TTC549 (cell line): ENCODE results near the gene CUL4A.
"Not testable (repeated sequence)": the region's sequence is repeated elsewhere in the genome, so short reads cannot be mapped to it uniquely, and the experiment has no call there.

Source experiments
- FAIRE-seq: peaks from 2 replicates; lab custom pipeline; 2012; peaks lifted over from hg19 to GRCh38; lab: Jason Lieb, UNC

The CUL4A gene

DNA sequence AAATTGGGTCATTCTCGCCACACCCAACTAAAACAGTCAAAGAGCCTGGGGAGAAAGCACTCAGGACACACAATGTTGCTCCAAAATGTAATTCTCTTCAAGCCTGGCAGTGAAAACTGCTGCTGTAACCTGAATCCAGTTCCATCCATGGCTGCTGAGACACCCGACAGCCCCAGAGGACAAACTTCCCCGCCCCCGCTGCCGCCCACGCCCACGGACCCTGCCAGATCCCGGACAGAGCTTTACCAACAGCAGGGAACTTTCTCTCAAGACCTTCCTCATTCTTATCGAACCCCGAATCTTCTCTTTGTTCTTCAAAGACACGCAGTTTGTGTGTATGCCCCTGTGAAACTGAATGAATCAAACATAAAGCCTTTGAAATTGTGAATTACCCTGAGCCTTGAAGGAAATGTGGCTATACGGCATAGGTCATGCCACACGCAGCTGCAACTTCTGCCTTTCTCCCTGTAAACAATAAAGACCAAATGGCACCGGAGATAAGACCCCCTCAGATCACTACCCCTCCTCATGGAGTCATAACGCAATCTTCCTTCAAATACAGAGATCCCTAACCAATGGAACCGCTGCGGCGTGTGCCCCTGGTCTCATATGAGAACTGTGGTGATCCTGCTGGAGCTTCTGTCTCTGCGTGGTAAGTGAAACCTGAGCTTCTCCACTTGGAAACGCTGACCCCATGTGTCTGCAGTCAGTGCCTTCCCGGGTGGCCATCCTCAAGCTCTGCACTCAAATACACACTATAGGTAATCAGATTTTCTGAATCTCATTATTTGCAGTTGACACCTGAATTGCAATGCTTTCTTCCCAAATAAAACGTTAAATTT is 82.8 kb downstream of the CUL4A start:
- FAIRE-seq, result no peak

GRCh38 chr13:113293686-113294085 is 84.3 kb downstream of the CUL4A start:
- FAIRE-seq, result no peak

DNA sequence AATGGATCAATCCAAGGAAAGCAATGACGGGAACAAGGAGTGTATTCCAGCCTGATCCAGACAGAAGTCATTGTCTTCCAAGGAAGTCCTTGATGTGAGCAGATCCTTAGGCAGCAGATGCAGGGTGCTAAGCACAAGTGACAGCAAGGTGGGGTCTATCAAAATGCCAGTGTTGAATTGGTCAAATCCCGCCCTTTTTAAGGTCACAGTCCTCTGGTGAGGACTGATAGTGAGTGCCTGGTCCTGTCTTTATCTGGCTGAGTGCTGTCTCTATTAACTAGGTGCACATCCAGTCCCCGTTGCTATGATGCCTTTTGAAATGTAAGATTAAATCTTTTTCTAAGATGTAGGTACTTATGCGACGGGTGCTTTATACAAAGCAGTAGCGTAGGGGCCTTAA is 86.4 kb downstream of the CUL4A start:
- no peak for FAIRE-seq

DNA sequence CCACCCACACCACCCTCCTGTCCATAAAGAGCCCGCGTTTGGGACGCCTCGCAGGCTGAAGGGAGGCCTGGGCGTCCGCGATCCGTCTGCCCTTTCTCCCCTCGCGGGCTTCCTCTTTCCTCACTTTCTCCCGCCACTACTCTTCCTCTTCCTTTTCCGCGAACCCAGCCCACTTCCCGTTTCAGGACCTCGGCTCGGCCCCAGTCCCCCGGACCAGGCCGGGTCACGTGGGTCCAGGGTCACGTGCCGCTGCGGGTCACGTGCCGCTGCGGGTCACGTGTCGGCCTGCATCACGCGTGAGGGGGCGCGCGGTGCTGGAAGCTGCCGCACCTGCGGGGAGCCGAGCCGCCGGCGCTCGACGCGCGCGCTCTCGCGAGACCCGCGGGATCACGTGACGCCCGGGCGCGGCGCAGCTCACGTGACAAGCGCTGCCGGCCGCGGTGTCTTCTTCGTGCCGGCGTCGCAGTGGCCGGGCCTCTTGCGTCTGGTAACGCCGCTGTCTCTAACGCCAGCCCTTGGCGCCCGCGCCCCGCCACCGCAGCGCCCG is 87.5 kb downstream of the CUL4A start, which contains the start of gene LAMP1:
TSS of gene LAMP1 (plus strand) at position 417 of the 547 bp plus-strand sequence. CDS start 196 bp downstream, outside the sequence.
- FAIRE-seq, result no peak

- no peak for FAIRE-seq
Observed at GRCh38 chr13:113297370-113298042, 88.1 kb downstream of the CUL4A start.

GRCh38 chr13:113298043-113298945 is 88.9 kb downstream of the CUL4A start:
- no peak for FAIRE-seq

GRCh38 chr13:113299951-113300350 is 90.5 kb downstream of the CUL4A start:
- FAIRE-seq, result no peak

DNA sequence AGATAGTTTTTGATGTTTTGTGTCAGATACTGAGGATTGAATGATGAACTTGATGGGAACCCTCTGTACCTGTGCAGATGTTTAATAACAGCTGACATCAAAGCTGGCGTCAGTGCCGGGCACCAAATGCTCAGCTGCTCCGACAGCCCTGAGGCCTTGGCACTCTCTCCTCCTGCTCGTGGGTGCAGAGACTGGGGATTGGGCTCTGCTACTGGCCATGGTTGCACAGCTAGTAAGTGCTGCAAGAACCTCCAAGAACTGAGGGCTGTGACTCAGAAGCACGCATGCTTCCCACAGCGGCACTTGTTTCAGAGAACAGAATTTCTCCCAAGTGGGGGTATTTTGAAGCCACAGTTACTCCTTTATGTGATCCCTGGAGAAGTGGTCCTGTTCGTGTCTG is 93.6 kb downstream of the CUL4A start:
- FAIRE-seq, result no peak

GRCh38 chr13:113304121-113304520 is 94.7 kb downstream of the CUL4A start:
- no peak for FAIRE-seq

- FAIRE-seq, result no peak
Observed at GRCh38 chr13:113305208-113305607, 95.8 kb downstream of the CUL4A start.

GRCh38 chr13:113307491-113307890 is 98.1 kb downstream of the CUL4A start:
- FAIRE-seq, result no peak

- no peak for FAIRE-seq
Observed at GRCh38 chr13:113309473-113309872, 100.1 kb downstream of the CUL4A start.

- FAIRE-seq, result not testable (repeated sequence)
Observed at GRCh38 chr13:113314112-113314511, 104.7 kb downstream of the CUL4A start.

DNA sequence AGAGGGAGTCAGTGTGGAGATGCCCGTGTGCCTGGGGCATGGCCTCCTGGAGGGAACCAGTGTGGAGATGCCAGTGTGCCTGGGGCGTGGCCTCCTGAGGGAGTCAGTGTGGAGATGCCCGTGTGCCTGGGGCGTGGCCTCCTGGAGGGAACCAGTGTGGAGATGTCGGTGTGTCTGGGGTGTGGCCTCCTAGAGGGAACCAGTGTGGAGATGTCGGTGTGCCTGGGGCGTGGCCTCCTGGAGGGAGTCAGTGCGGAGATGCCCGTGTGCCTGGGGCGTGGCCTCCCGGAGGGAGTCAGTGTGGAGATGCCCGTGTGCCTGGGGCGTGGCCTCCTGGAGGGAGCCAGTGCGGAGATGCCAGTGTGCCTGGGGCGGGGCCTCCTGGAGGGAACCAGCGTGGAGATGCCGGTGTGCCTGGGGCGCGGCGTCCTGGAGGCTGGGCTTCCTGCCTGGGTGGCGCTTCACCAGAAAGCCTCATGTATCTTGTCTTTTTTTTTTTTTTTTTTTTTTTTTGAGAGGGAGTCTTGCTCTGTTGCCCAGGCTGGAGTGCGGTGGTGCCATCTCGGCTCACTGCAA is 105.6 kb downstream of the CUL4A start:
- FAIRE-seq, result not testable (repeated sequence)

DNA sequence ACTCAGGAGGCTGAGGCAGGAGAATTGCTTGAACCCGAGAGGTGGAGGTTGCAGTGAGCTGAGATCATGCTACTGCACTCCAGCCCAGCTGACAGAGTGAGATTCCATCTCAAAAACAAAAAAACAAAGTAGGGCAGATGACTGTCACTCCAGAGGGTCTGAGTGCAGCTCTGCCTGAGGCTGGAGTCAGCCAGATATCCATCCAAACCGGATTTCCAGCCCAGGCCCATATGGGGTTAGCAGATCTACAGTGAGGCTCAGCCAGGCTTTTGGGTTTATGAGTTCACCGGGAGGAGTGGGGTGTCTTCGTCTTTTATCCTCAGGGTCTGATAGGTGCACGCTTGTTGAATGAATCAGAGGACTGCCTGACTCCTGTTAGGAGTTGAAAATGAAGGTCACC is 106.6 kb downstream of the CUL4A start:
- FAIRE-seq, result no peak
